DND-41 (cell line): Measurements from ENCODE around the gene CNBP.

Source experiments
- ATAC-seq: fragments of 200-7000 bp; cut with Tn5 transposase; 3 replicates; pipeline ENCODE4 v1.9.1; 2021; ENCODE audit warnings: low read depth; ENCODE audit not compliant: insufficient read depth
- DNase-seq: peaks from one replicate; pipeline ENCODE4 v3.0.0-alpha.2; 2020
- H2AFZ ChIP-seq: 2 replicates; pipeline ENCODE4 v1.6.0; 2012; ENCODE audit warnings: low read depth, low read length
- H3K27ac ChIP-seq: 2 replicates; pipeline ENCODE4 v1.5.1; 2012; ENCODE audit warnings: low read length, inconsistent platforms
- H3K27me3 ChIP-seq: fragments of 200-600 bp; sonication (generic); 2 replicates; pipeline ENCODE4 v1.6.0; 2012; ENCODE audit warnings: low read length, mild to moderate bottlenecking, inconsistent platforms; ENCODE audit not compliant: insufficient read depth, poor library complexity
- H3K36me3 ChIP-seq: 2 replicates; pipeline ENCODE4 v1.5.1; 2012; ENCODE audit warnings: low read length, inconsistent platforms; ENCODE audit not compliant: insufficient read depth
- H3K4me1 ChIP-seq: 2 replicates; pipeline ENCODE4 v1.5.1; 2012; ENCODE audit warnings: mild to moderate bottlenecking, low read length; ENCODE audit not compliant: insufficient read depth
- H3K4me2 ChIP-seq: 2 replicates; pipeline ENCODE4 v1.6.0; 2012; ENCODE audit warnings: mild to moderate bottlenecking, moderate library complexity, low read length, inconsistent platforms; ENCODE audit not compliant: insufficient read depth
- H3K4me3 ChIP-seq, 2 experiments: fragments of 200-600 bp in 1 of 2; shearing (Covaris generic) in 1 of 2; 2 replicates each; pipeline ENCODE4 v1.5.1; 2012 to 2016; ENCODE audit warnings: inconsistent platforms in 2 of 2, low read length in 2 of 2, mild to moderate bottlenecking in 2 of 2, low read depth in 1 of 2, moderate library complexity in 1 of 2
- H3K79me2 ChIP-seq: 2 replicates; pipeline ENCODE4 v1.6.0; 2012; ENCODE audit warnings: low read length, inconsistent platforms; ENCODE audit not compliant: insufficient read depth
- H3K9ac ChIP-seq: 2 replicates; pipeline ENCODE4 v1.6.0; 2012; ENCODE audit warnings: low read depth, mild to moderate bottlenecking, inconsistent platforms, low read length, moderate library complexity
- H3K9me3 ChIP-seq: 2 replicates; pipeline ENCODE4 v1.5.1; 2012; ENCODE audit warnings: low read length, moderate library complexity, mild to moderate bottlenecking, inconsistent platforms; ENCODE audit not compliant: insufficient read depth, severe bottlenecking
- H4K20me1 ChIP-seq: 2 replicates; pipeline ENCODE4 v1.6.0; 2012; ENCODE audit warnings: low read length; ENCODE audit not compliant: insufficient read depth
- CTCF ChIP-seq: IDR thresholded peaks from 2 replicates; pipeline ENCODE4 v1.5.1; 2012; ENCODE audit warnings: borderline replicate concordance, low read length, moderate library complexity, mild to moderate bottlenecking; ENCODE audit not compliant: poor library complexity, severe bottlenecking; ENCODE audit errors: extremely low read depth
- EZH2 ChIP-seq: IDR thresholded peaks from 3 replicates; pipeline ENCODE4 v1.6.1; 2012; ENCODE audit warnings: borderline replicate concordance, low read depth, mild to moderate bottlenecking, moderate library complexity, low read length, inconsistent platforms; ENCODE audit not compliant: severe bottlenecking

Gene CNBP

DNA sequence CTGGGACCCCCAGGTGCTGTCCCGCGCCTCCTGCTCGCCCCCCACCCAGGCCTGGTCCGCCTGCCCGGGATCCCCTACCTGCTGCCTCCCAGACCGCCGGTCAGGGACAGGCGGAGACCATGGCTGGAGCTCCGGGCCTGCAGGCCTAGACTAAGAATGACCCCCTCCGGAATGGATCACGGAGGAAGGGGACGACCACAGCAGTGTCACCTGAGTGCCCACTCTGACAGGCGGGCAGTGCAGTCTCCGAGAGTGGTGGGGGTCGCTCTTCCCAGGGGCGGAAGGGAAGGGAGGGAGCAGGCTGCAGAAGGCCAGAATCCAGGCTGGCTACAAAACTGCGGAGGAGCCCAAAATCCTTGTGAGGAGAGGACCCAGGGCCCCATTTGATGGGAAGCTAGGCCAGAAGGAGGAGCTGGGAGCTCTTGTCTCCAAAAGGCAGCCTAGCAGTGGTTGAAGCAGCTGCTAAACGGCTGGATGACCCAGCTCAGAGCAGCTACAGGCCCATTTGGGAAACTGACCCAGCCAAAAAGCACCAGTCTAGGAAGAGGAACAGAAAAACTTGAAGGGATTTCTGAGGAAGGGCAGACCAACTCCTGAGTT is 61.2 kb downstream of the CNBP start:
- H3K9me3 ChIP-seq = no peaks in the 10 kb centered on the region
- no peaks in the 10 kb centered on the region; the same call in 1 of the 2 replicates for H4K20me1 ChIP-seq
- H2AFZ ChIP-seq = no peak overlapping the region
- H3K4me3 ChIP-seq = no peak overlapping the region
- H3K27me3 ChIP-seq = no peaks in the 10 kb centered on the region
- no peak for DNase-seq
- no peak for ATAC-seq
- peaks cover 33% of the 10 kb centered on the region for H3K4me1 ChIP-seq
- TF ChIP-seq CTCF (no peak), EZH2 (no peak)
- H3K79me2 ChIP-seq = peaks cover 33% of the 10 kb centered on the region
- 0 out of 2 replicates have a peak overlapping the region, but pooled peaks have one; percentile 95 for H3K4me2 ChIP-seq
- H3K9ac ChIP-seq = no peak overlapping the region
- H3K36me3 ChIP-seq = peaks cover 15% of the 10 kb centered on the region
- H3K27ac ChIP-seq = no peak overlapping the region

DNA sequence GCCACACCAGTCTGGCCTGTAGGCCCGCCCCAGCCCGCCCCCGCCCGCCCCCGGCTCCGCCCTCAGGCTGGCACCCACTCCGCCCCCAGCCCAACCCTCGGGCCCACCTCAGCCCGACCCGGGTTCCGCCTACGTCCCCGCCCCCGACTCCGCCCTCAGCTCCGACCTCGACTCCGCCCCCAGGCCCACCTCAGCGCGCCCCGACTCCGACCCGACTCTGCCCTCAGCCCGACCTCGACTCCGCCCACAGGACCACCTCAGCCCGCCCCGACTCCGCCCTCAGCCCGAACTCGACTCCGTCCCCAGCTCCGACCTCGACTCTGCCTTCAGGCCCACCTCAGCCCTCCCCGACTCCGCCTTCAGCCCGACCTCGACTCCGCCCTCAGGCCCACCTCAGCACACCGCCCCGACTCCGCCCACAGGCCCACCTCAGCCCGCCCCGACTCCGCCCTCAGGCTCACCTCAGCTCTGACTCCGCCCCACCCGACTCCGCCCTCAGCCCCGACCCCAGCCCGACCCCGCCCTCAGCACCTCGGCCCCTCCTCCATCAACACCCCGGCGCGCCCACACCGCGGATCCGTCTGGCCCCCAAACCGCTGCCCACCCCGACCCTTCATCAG is 61.8 kb downstream of the CNBP start, which contains the start of gene RAB43:
RAB43 (minus strand) TSS at position 13 of the 620 bp plus-strand sequence. CDS start 315 bp downstream, outside the sequence.
- peak within 1 kb of the TSS; percentile 74 to 82 for H3K4me3 ChIP-seq
- no peaks in the 10 kb centered on the region for H3K9me3 ChIP-seq
- no peaks in the 10 kb centered on the region for H3K27me3 ChIP-seq
- peaks cover 39% of the 10 kb centered on the region for H3K79me2 ChIP-seq
- no peaks in the 10 kb centered on the region; the same call in 1 of the 2 replicates for H4K20me1 ChIP-seq
- H3K9ac ChIP-seq = peak within 1 kb of the TSS; percentile 88
- peak; percentile 73 for ATAC-seq
- peak within 1 kb of the TSS; percentile 80 for H2AFZ ChIP-seq
- DNase-seq = peak; percentile 93
- H3K4me2 ChIP-seq = peak within 1 kb of the TSS; percentile 95
- no peak for TF ChIP-seq CTCF
- no peak for TF ChIP-seq EZH2
- H3K36me3 ChIP-seq = peaks cover 13% of the 10 kb centered on the region
- peaks cover 39% of the 10 kb centered on the region for H3K4me1 ChIP-seq
- H3K27ac ChIP-seq = peak within 1 kb of the TSS; percentile 99

GRCh38 chr3:129121016-129121791 is 62.5 kb downstream of the CNBP start:
- no peaks in the 10 kb centered on the region for H3K27me3 ChIP-seq
- ATAC-seq (peak; percentile 31), DNase-seq (peak; percentile 63)
- H3K27ac ChIP-seq = peak overlapping the region; percentile 99
- peak overlapping the region; percentile 95 for H3K4me2 ChIP-seq
- peaks cover 45% of the 10 kb centered on the region for H3K79me2 ChIP-seq
- peaks cover 13% of the 10 kb centered on the region for H3K36me3 ChIP-seq
- peaks cover 46% of the 10 kb centered on the region for H3K4me1 ChIP-seq
- peak overlapping the region; percentile 80 for H2AFZ ChIP-seq
- no peaks in the 10 kb centered on the region for H4K20me1 ChIP-seq
- TF ChIP-seq CTCF = no peak
- no peak for TF ChIP-seq EZH2
- H3K9me3 ChIP-seq = no peaks in the 10 kb centered on the region
- H3K4me3 ChIP-seq = peak overlapping the region; percentile 74 to 82
- peak overlapping the region; percentile 88 for H3K9ac ChIP-seq
